ENCODE results near the gene NIP7.
"Not testable (repeated sequence)": the region's sequence is repeated elsewhere in the genome, so short reads cannot be mapped to it uniquely, and the experiment has no call there.

DNA sequence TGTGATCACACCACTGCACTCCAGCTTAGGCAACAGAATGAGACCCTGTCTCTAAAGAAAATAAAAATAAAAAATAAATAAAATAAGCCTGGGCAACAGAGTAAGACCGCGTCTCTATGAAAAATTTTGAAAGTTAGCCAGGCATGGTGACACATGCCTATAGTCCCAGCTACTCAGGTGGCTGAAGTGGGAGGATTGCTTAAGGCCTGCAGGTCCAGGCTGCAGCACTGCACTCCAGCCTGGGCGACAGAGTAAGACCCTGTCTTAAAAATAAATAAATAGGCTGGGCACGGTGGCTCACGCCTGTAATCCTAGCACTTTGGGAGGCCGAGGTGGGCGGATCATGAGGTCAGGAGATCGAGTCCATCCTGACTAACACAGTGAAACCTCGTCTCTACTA is 47.9 kb upstream of the NIP7 start:
- TF ChIP-seq, protein P1, sequence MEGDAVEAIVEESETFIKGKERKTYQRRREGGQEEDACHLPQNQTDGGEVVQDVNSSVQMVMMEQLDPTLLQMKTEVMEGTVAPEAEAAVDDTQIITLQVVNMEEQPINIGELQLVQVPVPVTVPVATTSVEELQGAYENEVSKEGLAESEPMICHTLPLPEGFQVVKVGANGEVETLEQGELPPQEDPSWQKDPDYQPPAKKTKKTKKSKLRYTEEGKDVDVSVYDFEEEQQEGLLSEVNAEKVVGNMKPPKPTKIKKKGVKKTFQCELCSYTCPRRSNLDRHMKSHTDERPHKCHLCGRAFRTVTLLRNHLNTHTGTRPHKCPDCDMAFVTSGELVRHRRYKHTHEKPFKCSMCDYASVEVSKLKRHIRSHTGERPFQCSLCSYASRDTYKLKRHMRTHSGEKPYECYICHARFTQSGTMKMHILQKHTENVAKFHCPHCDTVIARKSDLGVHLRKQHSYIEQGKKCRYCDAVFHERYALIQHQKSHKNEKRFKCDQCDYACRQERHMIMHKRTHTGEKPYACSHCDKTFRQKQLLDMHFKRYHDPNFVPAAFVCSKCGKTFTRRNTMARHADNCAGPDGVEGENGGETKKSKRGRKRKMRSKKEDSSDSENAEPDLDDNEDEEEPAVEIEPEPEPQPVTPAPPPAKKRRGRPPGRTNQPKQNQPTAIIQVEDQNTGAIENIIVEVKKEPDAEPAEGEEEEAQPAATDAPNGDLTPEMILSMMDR (IDR thresholded peaks at IDR 0.05; ENCODE audit: low read length), result not testable (repeated sequence)
- TF ChIP-seq EZH2 (IDR thresholded peaks at IDR 0.05; ENCODE audit: borderline replicate concordance, low read length), result not testable (repeated sequence)
